Upper lobe of left lung (tissue), 6 donors: ENCODE data around the gene LPIN1. TPM values are rescaled to one million over a fixed set of nuclear protein-coding genes. Genes with fewer than 3 reads are reported as not detected.

ENCODE experiments used
- ATAC-seq, 2 donors: fragments of 200-7000 bp; cut with Tn5 transposase; one replicate each; pipeline ENCODE4 v1.9.1; 2022; ENCODE audit warnings: mild to moderate bottlenecking in 2 of 2, moderate library complexity in 2 of 2; ENCODE audit not compliant: low FRiP score in 2 of 2
- DNase-seq, 2 donors: peaks; one replicate each; pipeline ENCODE4 v3.0.0-alpha.2; 2019 to 2020
- H3K27ac ChIP-seq, 4 donors: fragments of 200-600 bp; sonication (generic); one replicate each; pipeline ENCODE4 v1.5.1; 2016 to 2019
- H3K27me3 ChIP-seq, 4 donors: fragments of 200-600 bp; sonication (generic); one replicate each; pipeline ENCODE4 v1.5.1; 2017 to 2019
- H3K36me3 ChIP-seq, 4 donors: fragments of 200-600 bp; sonication (generic); one replicate each; pipeline ENCODE4 v1.5.1; 2016 to 2019
- H3K4me1 ChIP-seq, 4 donors: fragments of 200-600 bp; sonication (generic); one replicate each; pipeline ENCODE4 v1.5.1; 2018 to 2019
- H3K4me3 ChIP-seq, 4 donors: fragments of 200-600 bp; sonication (generic); one replicate each; pipeline ENCODE4 v1.5.1; 2017 to 2019; ENCODE audit warnings: mild to moderate bottlenecking in 2 of 4, moderate library complexity in 1 of 4
- H3K9me3 ChIP-seq, 4 donors: fragments of 200-600 bp; sonication (generic); one replicate each; pipeline ENCODE4 v1.5.1; 2018 to 2019
- CTCF ChIP-seq, 6 experiments: fragments of 450-650 bp in 4 of 6; fragments of 200-600 bp in 2 of 6; sonication (generic) in 2 of 6; IDR thresholded peaks; one replicate each; pipeline ENCODE4 v1.5.1; 2016 to 2019; ENCODE audit warnings: antibody characterized with exemption in 6 of 6
- EP300 ChIP-seq, 4 donors: sonication (generic); formaldehyde crosslinking; IDR thresholded peaks; one replicate each; pipeline ENCODE4 v1.5.1; 2017; ENCODE audit warnings: antibody characterized with exemption in 4 of 4, control low read depth in 2 of 4
- POLR2A ChIP-seq, 4 donors: fragments of 450-650 bp; IDR thresholded peaks; one replicate each; pipeline ENCODE4 v1.5.1; 2016 to 2017; ENCODE audit warnings: antibody characterized with exemption in 4 of 4, mild to moderate bottlenecking in 2 of 4
- POLR2AphosphoS5 ChIP-seq, 2 donors: sonication (generic); formaldehyde crosslinking; IDR thresholded peaks; one replicate each; pipeline ENCODE4 v1.5.1; 2017; ENCODE audit warnings: antibody characterized with exemption in 2 of 2
- WGBS, 2 donors: methylation state at CpG; one replicate each; pipeline ENCODE4 v1.1.5; 2017 to 2018; 5-methylcytosine and 5-hydroxymethylcytosine counted together
- total RNA-seq, 6 donors: library from RNA; depleted of rRNA in 4 of 6; stranded (reverse); fragments of >200 nt in 4 of 6; gene quantifications; one replicate each; pipeline versions ENCODE4 v1.1.0 to v1.2.1, GENCODE V29; 2016 to 2021
- donor health status: DM: no; HTN: no; CAD: no; lungs with moderate emphysema.
- donor health status: DM: no; HTN: yes; CAD: no; lungs with severe emphysema.

LPIN1 gene
- total RNA-seq, 6 donors from 2014 or later, result 45.9 to 87.0 (median 54.2) TPM

DNA sequence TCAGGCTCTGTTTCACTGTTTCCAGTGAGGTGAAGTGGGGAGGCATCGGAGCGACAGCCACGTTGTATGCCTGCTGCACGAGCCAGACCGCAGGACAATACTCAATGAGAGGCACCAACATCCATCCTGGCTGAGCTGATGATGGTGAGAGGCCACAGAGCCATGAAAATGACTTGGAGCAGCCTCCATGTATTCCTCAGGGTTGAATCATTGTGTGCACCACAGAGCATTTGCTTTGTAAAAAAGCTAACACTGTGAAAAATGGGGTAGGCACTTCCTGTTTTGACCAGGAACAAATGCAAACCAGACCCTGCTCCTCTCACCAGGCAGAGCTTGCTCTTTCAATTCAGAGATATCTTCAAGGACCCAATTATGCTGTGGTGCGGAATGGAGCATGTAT lies 87.2 kb downstream of the LPIN1 start:
- no peak overlapping the region for H3K27ac ChIP-seq
- DNase-seq, result no peak
- H3K9me3 ChIP-seq, result peaks cover 0 to 9% (median 4%) of the 10 kb centered on the region in 4 donors
- H3K27me3 ChIP-seq, result no peaks in the 10 kb centered on the region
- peaks cover 22 to 25% (median 23%) of the 10 kb centered on the region in 4 donors for H3K4me1 ChIP-seq
- no peak for ATAC-seq
- no peaks in the 10 kb centered on the region for H3K36me3 ChIP-seq
- TF ChIP-seq CTCF (IDR thresholded peaks at IDR 0.05), result no peak
- no peak for TF ChIP-seq EP300 (IDR thresholded peaks at IDR 0.05)
- no peak for TF ChIP-seq POLR2A (IDR thresholded peaks at IDR 0.05)
- TF ChIP-seq POLR2AphosphoS5 (IDR thresholded peaks at IDR 0.05), result no peak
- WGBS, 2 donors, result 88 to 93% methylated on average over 6 of the region's 6 CpGs
- no peak overlapping the region for H3K4me3 ChIP-seq

DNA sequence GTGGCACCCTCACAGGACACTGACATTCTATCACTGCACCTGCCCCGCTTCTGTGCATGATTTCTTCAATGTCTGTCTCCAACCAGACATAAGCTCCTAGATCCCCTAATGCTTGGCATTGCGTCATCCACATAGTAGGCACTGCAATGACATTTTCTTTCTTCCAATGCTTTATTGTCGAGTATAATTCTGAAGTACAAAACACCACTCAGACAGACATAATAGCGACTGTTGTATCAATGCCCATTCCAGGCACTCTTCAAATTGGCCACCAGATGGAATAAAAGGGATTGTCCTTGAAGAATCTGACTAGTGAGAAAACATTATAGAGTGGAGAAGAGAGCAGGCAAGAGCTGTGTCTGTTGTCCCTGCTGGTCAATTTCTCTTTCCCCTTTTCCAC lies 89.0 kb downstream of the LPIN1 start:
- no peaks in the 10 kb centered on the region for H3K27me3 ChIP-seq
- 86 to 90% methylated on average over 4 of the region's 4 CpGs for WGBS, 2 donors
- no peak for TF ChIP-seq EP300 (IDR thresholded peaks at IDR 0.05)
- TF ChIP-seq POLR2A (IDR thresholded peaks at IDR 0.05), result no peak
- TF ChIP-seq CTCF (IDR thresholded peaks at IDR 0.05), result peak in 1 of 6 experiments; percentile 8
- no peak for TF ChIP-seq POLR2AphosphoS5 (IDR thresholded peaks at IDR 0.05)
- H3K9me3 ChIP-seq, result peaks cover 0 to 9% (median 4%) of the 10 kb centered on the region in 4 donors
- H3K4me3 ChIP-seq, result no peak overlapping the region
- no peaks in the 10 kb centered on the region for H3K36me3 ChIP-seq
- peaks cover 8 to 11% (median 8%) of the 10 kb centered on the region in 4 donors for H3K4me1 ChIP-seq
- no peak overlapping the region for H3K27ac ChIP-seq
- no peak for DNase-seq
- ATAC-seq, result no peak

- peaks cover 0 to 9% (median 4%) of the 10 kb centered on the region in 4 donors for H3K9me3 ChIP-seq
- no peaks in the 10 kb centered on the region for H3K4me1 ChIP-seq
- DNase-seq, result no peak
- ATAC-seq, result no peak
- H3K4me3 ChIP-seq, result no peak overlapping the region
- TF ChIP-seq CTCF (IDR thresholded peaks at IDR 0.05), result no peak
- TF ChIP-seq POLR2AphosphoS5 (IDR thresholded peaks at IDR 0.05), result no peak
- TF ChIP-seq POLR2A (IDR thresholded peaks at IDR 0.05), result no peak
- no peak for TF ChIP-seq EP300 (IDR thresholded peaks at IDR 0.05)
- no peak overlapping the region for H3K27ac ChIP-seq
- H3K36me3 ChIP-seq, result no peaks in the 10 kb centered on the region
- no peaks in the 10 kb centered on the region for H3K27me3 ChIP-seq
- 81 to 86% methylated on average over 7 of the region's 7 CpGs for WGBS, 2 donors
Observed at GRCh38 chr2:11836647-11837219, 90.3 kb downstream of the LPIN1 start.

GRCh38 chr2:11837875-11838734 lies 91.7 kb downstream of the LPIN1 start:
- Histone ChIP-seq H3K9me3 (peaks cover 0 to 9% (median 4%) of the 10 kb centered on the region in 4 donors), H3K36me3 (no peaks in the 10 kb centered on the region), H3K27ac (no peak overlapping the region), H3K27me3 (no peaks in the 10 kb centered on the region), H3K4me3 (no peak overlapping the region), H3K4me1 (no peaks in the 10 kb centered on the region)
- 80 to 85% methylated on average over 7 to 10 of the region's 10 CpGs for WGBS, 2 donors
- DNase-seq (no peak), ATAC-seq (peak in 1 of 2 donors; percentile 35)
- TF ChIP-seq EP300 (IDR thresholded peaks at IDR 0.05) (no peak), POLR2A (IDR thresholded peaks at IDR 0.05) (no peak), CTCF (IDR thresholded peaks at IDR 0.05) (no peak), POLR2AphosphoS5 (IDR thresholded peaks at IDR 0.05) (no peak)
